ENCODE results near the gene GFI1B.
"Not testable (repeated sequence)": the region's sequence is repeated elsewhere in the genome, so short reads cannot be mapped to it uniquely, and the experiment has no call there.

The GFI1B gene

GRCh38 chr9:132965478-132965877, 13.0 kb upstream of the GFI1B start:
- DNase-seq (ENCODE audit: low read depth, low spot score): no peak
- in situ Hi-C loops (cut with HindIII; ENCODE audit: low sequenced_read_pairs): no loop called here
- TF ChIP-seq, protein P1, sequence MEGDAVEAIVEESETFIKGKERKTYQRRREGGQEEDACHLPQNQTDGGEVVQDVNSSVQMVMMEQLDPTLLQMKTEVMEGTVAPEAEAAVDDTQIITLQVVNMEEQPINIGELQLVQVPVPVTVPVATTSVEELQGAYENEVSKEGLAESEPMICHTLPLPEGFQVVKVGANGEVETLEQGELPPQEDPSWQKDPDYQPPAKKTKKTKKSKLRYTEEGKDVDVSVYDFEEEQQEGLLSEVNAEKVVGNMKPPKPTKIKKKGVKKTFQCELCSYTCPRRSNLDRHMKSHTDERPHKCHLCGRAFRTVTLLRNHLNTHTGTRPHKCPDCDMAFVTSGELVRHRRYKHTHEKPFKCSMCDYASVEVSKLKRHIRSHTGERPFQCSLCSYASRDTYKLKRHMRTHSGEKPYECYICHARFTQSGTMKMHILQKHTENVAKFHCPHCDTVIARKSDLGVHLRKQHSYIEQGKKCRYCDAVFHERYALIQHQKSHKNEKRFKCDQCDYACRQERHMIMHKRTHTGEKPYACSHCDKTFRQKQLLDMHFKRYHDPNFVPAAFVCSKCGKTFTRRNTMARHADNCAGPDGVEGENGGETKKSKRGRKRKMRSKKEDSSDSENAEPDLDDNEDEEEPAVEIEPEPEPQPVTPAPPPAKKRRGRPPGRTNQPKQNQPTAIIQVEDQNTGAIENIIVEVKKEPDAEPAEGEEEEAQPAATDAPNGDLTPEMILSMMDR (IDR thresholded peaks at IDR 0.05; ENCODE audit: low read depth, low read length): no peak
- H3K4me3 ChIP-seq (ENCODE audit: low read depth, low read length): no peak overlapping the region

GRCh38 chr9:132967908-132968307, 10.6 kb upstream of the GFI1B start:
- DNase-seq (ENCODE audit: low read depth, low spot score); in situ Hi-C loops (cut with HindIII; ENCODE audit: low sequenced_read_pairs); H3K4me3 ChIP-seq (ENCODE audit: low read depth, low read length): not testable (repeated sequence)

DNA sequence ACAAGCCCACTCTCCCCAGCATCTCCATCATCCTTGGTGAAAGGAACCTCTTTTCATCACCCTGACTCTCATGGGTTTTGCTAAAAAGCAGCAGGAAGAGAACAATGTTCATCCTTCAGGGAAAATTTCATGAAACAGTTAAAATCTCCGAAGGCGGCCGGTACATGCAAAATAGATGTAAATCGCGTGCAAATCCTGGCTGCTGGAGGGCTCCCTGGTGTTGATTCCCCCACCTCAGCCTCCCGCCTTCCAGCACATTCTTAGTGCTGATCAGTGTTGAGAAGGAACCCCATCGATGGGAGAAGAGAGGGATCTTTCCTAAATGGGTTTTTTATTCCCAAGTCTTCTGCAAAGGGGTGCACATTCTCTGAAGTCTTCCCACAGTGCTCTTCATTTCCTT, 8.7 kb upstream of the GFI1B start:
- no peak for DNase-seq (ENCODE audit: low read depth, low spot score)
- TF ChIP-seq, protein P1 (IDR thresholded peaks at IDR 0.05; ENCODE audit: low read depth, low read length): no peak
- no peak overlapping the region for H3K4me3 ChIP-seq (ENCODE audit: low read depth, low read length)
- in situ Hi-C loops (cut with HindIII; ENCODE audit: low sequenced_read_pairs): no loop called here

GRCh38 chr9:132970324-132971062, 8.0 kb upstream of the GFI1B start:
- no peak overlapping the region for H3K4me3 ChIP-seq (ENCODE audit: low read depth, low read length)
- TF ChIP-seq, protein P1 (IDR thresholded peaks at IDR 0.05; ENCODE audit: low read depth, low read length): no peak
- in situ Hi-C loops (cut with HindIII; ENCODE audit: low sequenced_read_pairs): no loop called here
- no peak for DNase-seq (ENCODE audit: low read depth, low spot score)

GRCh38 chr9:132973166-132973565, 5.3 kb upstream of the GFI1B start:
- DNase-seq (ENCODE audit: low read depth, low spot score): no peak
- TF ChIP-seq, protein P1 (IDR thresholded peaks at IDR 0.05; ENCODE audit: low read depth, low read length): no peak
- in situ Hi-C loops (cut with HindIII; ENCODE audit: low sequenced_read_pairs): no loop called here
- H3K4me3 ChIP-seq (ENCODE audit: low read depth, low read length): no peak overlapping the region

- in situ Hi-C loops (cut with HindIII; ENCODE audit: low sequenced_read_pairs): no loop called here
- H3K4me3 ChIP-seq (ENCODE audit: low read depth, low read length): no peak overlapping the region
- TF ChIP-seq, protein P1 (IDR thresholded peaks at IDR 0.05; ENCODE audit: low read depth, low read length): no peak
- no peak for DNase-seq (ENCODE audit: low read depth, low spot score)
Observed at GRCh38 chr9:132973713-132974112, 4.8 kb upstream of the GFI1B start.

DNA sequence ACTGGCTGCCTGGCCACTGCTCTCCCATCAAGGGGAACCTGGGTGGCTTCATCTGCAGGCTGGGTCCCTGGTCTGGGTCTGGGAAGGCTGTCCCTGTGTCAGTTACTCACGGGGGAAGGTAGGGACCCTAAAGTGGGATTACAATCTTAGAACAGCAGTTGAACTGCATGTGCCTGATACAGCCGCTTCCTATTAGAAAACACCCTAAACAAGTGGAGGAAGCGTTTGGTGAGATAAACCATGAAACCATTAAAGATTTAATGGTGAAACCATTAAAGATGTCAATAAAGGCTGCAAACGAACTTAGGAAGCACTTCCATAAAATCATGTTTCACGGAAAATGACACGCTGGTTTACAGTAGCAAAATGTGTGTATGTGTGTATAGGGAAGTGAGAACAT, 2.5 kb upstream of the GFI1B start:
- in situ Hi-C loops (cut with HindIII; ENCODE audit: low sequenced_read_pairs): no loop called here
- TF ChIP-seq, protein P1 (IDR thresholded peaks at IDR 0.05; ENCODE audit: low read depth, low read length): no peak
- no peak for DNase-seq (ENCODE audit: low read depth, low spot score)
- H3K4me3 ChIP-seq (ENCODE audit: low read depth, low read length): no peak overlapping the region
